Right ventricle myocardium superior (tissue), 1 donor: ENCODE measurements around the gene PEAK1. TPM values are rescaled to one million over a fixed set of nuclear protein-coding genes. Genes with fewer than 3 reads are reported as not detected.

ENCODE experiments used
- ATAC-seq: fragments of 200-7000 bp; cut with Tn5 transposase; one replicate; pipeline ENCODE4 v1.9.1; 2020; ENCODE audit warnings: mild to moderate bottlenecking; ENCODE audit not compliant: poor library complexity
- DNase-seq: peaks from one replicate; pipeline ENCODE4 v3.0.0-alpha.2; 2020
- intact Hi-C: fragments of 100-400 bp; cut with DNase I; formaldehyde crosslinking; loops from one replicate; pipeline ENCODE4 v1.11.2; 2022
- total RNA-seq: library from RNA; stranded (reverse); fragmentation: NEBNext Ultra II Directional; extraction: Animal tissue kit (Norgen Biotek cat#: 25700); gene quantifications from one replicate; pipeline ENCODE4 v1.2.1, GENCODE V29; 2021
- donor health status: DM: no; HTN: yes; CAD: no; lungs with severe emphysema.

PEAK1 gene
- total RNA-seq, 1 donor from 2014 or later: 59.9 TPM

DNA sequence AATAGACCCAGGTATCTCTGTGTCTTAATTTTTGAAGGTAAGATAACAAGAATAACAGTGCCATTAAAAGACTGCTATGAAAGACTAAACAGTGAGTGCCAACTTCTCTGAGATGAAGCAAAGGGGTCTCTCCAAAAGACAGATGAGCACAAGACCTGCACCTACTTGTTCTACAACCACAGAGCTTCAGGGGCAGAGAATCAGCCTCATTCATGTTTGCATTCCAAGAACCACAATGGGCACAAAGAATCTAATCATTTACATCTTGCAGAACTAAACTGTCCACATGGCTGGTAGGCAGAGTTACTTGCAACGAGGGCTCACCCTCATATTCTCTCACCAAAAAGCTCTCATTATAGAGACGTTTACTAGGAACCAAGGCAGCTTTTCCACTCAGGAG, 83.9 kb downstream of the PEAK1 start:
- intact Hi-C loops: no loop called here
- no peak for DNase-seq
- ATAC-seq: no peak

DNA sequence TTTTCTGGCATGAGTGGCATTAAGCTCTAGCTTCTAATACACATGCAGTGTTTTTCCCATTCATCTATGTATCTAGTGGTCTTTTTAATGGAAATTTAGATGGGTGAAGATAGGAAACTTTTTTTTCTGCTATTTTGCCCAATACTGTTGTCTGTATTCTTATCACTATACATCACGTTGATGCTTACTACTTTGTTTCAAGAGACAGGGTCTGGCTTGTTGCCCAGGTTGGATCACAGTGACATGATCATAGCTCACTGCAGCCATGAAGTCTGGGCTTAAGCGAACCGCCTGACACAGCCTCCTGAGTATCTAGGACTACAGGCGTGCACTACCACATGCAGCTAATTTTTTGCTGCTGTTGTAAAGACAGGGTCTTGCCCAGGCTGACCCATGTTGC, 84.6 kb downstream of the PEAK1 start:
- intact Hi-C loops: no loop called here
- ATAC-seq (peak; percentile 53), DNase-seq (peak; percentile 42)

DNA sequence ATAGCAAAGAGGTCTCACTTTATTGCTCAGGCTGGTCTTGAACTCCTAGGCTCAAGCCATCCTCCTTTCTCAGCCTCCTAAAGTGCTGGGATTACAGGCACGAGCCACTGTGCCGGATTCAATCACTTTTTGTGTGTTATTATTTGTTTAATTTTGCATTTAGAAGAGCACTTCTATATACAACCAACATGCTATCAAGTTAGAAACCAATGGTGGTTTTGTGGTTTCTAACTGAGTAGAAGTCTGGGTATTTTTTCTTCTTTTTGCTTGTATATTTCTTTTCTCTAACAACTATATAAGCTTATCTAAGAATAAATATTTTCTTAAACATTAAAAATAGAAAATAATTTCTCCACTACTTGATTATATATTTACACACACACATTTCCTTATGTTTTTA, 86.7 kb downstream of the PEAK1 start:
- ATAC-seq: no peak
- intact Hi-C loops: no loop called here
- no peak for DNase-seq

GRCh38 chr15:77329202-77329601, 90.7 kb downstream of the PEAK1 start:
- no peak for ATAC-seq
- intact Hi-C loops: no loop called here
- DNase-seq: no peak

DNA sequence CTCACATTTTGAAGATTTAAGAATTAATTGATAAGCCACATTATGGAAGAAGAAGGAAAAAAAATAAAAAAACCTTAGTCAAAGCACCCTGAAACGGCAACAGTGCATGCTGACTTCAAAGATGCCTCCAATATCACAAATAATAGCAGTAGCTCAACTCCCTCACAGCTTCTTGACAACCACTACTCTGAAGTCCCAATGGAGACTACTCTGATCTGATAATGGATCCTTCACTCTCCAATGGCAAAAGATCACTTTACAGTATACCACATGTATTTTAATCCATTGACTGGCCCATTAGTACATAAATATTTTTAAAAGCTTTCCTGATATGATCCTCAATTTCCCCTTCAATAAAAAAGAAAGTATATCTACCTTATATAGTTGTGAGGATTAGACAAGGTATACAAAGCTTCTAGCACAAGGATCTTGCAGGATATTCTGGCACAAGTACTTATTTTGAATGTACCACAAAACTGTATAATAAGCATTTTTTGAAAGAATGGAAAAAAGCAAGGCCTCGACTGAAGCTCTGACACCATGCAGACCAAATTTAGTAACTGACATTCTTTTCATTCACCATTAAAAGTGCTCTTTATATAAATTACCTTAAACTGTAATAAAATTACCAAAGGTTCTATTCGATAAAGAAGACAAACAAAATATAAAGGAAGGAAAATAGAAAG, 91.9 kb downstream of the PEAK1 start:
- intact Hi-C loops: no loop called here
- ATAC-seq (no peak), DNase-seq (no peak)

- intact Hi-C loops: no loop called here
- no peak for ATAC-seq
Measured at GRCh38 chr15:77327168-77327567, 92.7 kb downstream of the PEAK1 start.

GRCh38 chr15:77326366-77326765, 93.5 kb downstream of the PEAK1 start:
- DNase-seq (no peak), ATAC-seq (no peak)
- intact Hi-C loops: no loop called here

More at GRCh38 chr15:77327168-77327567, 92.7 kb downstream of the PEAK1 start:
- DNase-seq: no peak

- intact Hi-C loops: no loop called here
- DNase-seq (no peak), ATAC-seq (no peak)
Measured at GRCh38 chr15:77312523-77312922, 107.4 kb downstream of the PEAK1 start.

- ATAC-seq (no peak), DNase-seq (no peak)
- intact Hi-C loops: no loop called here
Measured at GRCh38 chr15:77311618-77312398, 108.1 kb downstream of the PEAK1 start.

GRCh38 chr15:77311020-77311419, 108.9 kb downstream of the PEAK1 start:
- intact Hi-C loops: no loop called here
- ATAC-seq (no peak), DNase-seq (no peak)

GRCh38 chr15:77309392-77309791, 110.5 kb downstream of the PEAK1 start:
- ATAC-seq (no peak), DNase-seq (no peak)
- intact Hi-C loops: no loop called here

DNA sequence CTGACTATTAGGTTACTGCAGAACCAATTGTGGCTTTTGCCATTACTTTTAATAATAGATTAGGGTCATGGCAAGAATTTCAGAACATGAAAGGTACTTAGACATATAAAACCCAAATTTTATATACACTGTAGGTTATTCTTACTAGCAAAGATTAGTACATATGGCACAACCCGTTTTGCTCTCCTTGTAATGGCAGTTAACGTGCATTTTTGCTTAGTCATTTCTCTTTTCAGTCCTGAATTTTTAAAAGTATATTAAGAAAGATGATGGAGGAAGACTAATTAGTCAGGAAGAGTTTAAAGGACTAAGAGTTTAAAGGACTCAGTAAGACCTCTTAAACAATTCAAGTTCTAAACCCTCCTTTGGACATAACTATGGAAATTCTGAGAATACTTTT, 114.0 kb downstream of the PEAK1 start:
- intact Hi-C loops: no loop called here

DNA sequence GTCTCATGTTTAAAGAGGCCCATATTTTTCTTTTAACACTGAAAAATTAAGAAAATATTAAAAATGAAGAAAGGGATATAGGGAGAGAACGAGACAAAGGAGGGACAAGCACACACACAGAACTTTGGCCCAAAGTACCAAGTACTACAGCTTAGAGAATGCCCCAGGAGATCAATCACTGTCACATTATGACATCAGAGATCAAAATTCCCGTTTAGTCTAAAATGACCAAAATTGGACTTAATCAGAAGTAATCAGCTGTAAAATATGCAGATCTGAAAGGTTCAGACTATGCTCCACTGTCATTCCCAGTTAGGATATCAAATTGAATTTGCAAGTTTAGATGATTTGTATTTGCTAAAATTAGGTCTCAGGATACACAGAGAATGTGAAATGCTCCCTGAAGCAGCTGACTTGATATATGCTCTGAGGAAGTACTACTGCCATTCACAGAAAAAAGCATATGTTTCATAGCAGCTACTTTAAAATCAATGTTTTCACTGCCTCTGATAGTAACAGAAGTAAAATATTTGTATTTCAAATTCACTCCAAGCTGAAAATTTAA, 123.0 kb downstream of the PEAK1 start:
- ATAC-seq: no peak
- intact Hi-C loops: no loop called here
- DNase-seq: no peak

More for the DNA sequence above, 114.0 kb downstream of the PEAK1 start:
- DNase-seq (no peak), ATAC-seq (no peak)

DNA sequence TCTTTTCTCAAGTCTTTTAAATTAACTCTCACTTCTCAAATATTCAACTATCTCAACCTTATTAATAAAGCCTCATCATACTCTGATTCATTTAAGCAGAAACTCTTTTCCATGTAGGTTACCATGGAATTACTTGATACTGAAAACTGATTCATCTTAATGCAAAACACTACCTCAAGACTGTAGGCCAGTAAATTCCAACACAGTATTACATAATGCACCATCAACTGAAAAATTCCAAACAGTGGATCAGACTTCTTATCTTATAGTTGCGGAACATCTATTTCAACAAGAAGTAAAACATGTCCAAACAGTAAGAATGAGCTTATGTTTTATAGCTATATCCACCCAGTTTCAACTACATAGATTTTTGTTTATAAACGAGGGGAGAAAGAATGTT, 124.5 kb downstream of the PEAK1 start:
- intact Hi-C loops: no loop called here
- DNase-seq (no peak), ATAC-seq (no peak)

GRCh38 chr15:77292969-77293558, 126.8 kb downstream of the PEAK1 start:
- ATAC-seq (no peak), DNase-seq (no peak)
- intact Hi-C loops: no loop called here

DNA sequence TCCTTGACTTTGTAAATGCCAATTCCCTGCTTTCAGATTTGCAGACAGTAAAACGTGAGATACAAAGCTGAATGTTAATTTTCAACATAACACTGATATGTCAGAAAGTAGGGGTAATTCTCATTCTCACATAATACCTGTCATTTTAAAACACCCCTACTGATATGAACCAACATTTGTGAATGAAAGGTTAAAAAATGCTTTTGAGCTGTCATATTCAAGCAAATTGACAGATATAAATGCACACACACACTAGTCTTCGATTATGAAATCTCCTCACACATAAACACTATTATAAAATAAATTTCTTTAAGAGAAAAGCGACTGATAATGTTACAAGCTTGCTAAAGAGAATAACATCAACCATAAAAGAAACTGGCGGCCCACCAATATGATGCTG, 128.8 kb downstream of the PEAK1 start:
- DNase-seq: no peak
- no peak for ATAC-seq
- intact Hi-C loops: no loop called here

DNA sequence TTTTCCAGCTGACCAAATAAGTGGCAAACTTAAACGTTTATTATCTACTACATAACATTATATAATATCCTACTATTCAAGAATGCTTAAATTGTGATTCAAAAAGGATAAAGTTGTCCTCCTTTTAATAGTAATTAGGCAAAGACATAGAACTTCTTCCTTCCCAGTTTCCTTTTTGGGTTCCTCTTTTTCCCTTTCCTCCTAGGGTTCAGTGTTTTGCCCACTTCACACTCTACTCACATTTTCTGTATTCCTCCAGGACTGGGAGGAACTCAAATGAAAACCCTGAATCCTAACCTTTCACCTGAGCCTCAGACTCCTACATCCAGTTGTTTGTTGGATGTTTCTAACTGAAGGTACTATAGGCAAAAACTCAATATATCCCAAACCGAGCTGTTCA, 132.5 kb downstream of the PEAK1 start:
- intact Hi-C loops: no loop called here
- no peak for ATAC-seq
- no peak for DNase-seq

DNA sequence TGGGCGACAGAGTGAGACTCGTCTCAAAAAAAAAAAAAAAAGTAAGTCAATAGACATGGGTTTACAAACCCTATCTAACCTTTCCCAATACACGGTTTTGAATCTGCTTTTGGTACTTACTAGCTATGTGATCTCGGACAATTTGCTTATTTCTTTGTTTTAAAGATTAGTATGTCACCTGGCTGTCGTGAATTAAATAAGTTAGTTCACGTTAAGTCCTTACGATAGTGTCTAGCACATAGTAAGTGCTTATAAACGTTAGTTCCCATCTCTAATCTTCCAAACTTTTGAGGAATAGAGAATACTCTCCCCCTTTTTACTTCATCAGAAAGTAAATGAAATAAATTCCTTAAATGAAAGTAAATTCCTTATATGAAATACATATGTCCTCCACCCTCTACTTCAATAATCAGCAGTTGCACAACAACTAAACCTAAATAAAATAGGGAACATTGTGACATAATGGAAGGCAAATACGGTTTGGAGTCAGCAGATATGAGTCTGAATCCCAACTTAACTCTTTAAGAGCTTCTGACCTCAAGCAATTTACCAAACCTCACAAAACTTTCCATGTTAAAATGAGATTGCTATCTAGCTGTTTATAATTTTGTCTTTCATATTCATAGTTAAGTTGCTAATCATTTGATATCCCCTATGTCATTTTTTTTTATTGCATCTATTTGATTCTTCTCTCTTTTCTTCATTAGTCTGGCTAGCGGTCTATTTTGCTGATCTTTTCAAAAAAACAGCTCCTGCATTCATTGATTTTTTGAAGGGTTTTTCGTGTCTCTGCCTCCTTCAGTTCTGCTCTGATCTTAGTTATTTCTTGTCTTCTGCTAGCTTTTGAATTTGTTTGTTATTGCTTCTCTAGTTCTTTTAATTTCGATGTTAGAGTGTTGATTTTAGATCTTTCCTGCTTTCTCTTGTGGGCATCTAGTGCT, 134.6 kb downstream of the PEAK1 start:
- intact Hi-C loops: no loop called here
- ATAC-seq: no peak
- DNase-seq: no peak

GRCh38 chr15:77282333-77282732, 137.6 kb downstream of the PEAK1 start:
- DNase-seq: no peak
- intact Hi-C loops: no loop called here
- ATAC-seq: peak; percentile 65
